Glutamatergic neuron (in vitro differentiated cells): ENCODE measurements around the gene LCORL. TPM values are rescaled to one million over a fixed set of nuclear protein-coding genes. Genes with fewer than 3 reads are reported as not detected.

Source experiments
- DNase-seq: peaks from one replicate; pipeline ENCODE4 v3.0.0; 2022
- H3K27ac Mint-ChIP-seq: one replicate; pipeline ENCODE4 v1.8.0; 2020; ENCODE audit warnings: mild to moderate bottlenecking, mixed read lengths, inconsistent platforms; ENCODE audit not compliant: unreplicated experiment
- H3K27me3 Mint-ChIP-seq: one replicate; pipeline ENCODE4 v1.8.0; 2020; ENCODE audit warnings: mild to moderate bottlenecking, moderate library complexity, mixed read lengths, inconsistent platforms; ENCODE audit not compliant: unreplicated experiment
- H3K36me3 Mint-ChIP-seq: one replicate; pipeline ENCODE4 v1.8.0; 2020; ENCODE audit warnings: mild to moderate bottlenecking, mixed read lengths, inconsistent platforms; ENCODE audit not compliant: unreplicated experiment
- H3K4me1 Mint-ChIP-seq: one replicate; pipeline ENCODE4 v1.8.0; 2020; ENCODE audit warnings: mild to moderate bottlenecking, low read depth, mixed read lengths, inconsistent platforms; ENCODE audit not compliant: unreplicated experiment
- H3K4me3 Mint-ChIP-seq: one replicate; pipeline ENCODE4 v1.8.0; 2020; ENCODE audit warnings: mild to moderate bottlenecking, mixed read lengths, inconsistent platforms; ENCODE audit not compliant: unreplicated experiment
- H3K9me3 Mint-ChIP-seq: one replicate; pipeline ENCODE4 v1.8.0; 2020; ENCODE audit warnings: mild to moderate bottlenecking, moderate library complexity, mixed read lengths, inconsistent platforms; ENCODE audit not compliant: unreplicated experiment
- total RNA-seq: library from RNA; stranded (reverse); fragmentation: NEBNext Ultra II Directional; extraction: Animal tissue kit (Norgen Biotek cat#: 25700); gene quantifications from one replicate; pipeline ENCODE4 v1.2.1, GENCODE V29; 2021; ENCODE audit not compliant: unreplicated experiment
- TF ChIP-seq, protein P1 (sequence below): fragments of 200-600 bp; sonication (generic); IDR thresholded peaks from one replicate; pipeline ENCODE4 v1.5.0; 2021; ENCODE audit not compliant: partially characterized antibody, unreplicated experiment

The LCORL gene
- total RNA-seq, 1 donor from 2014 or later: 30.8 TPM

- Mint-ChIP-seq H3K36me3 (peaks cover 4% of the 10 kb centered on the region), H3K9me3 (no peaks in the 10 kb centered on the region), H3K27me3 (no peaks in the 10 kb centered on the region)
Measured at GRCh38 chr4:17920681-17921080, 100.9 kb downstream of the LCORL start.

GRCh38 chr4:17915439-17915838 is 106.1 kb downstream of the LCORL start:
- Mint-ChIP-seq H3K4me3 (no peak overlapping the region), H3K4me1 (no peaks in the 10 kb centered on the region), H3K27ac (no peak overlapping the region), H3K27me3 (no peaks in the 10 kb centered on the region), H3K9me3 (no peaks in the 10 kb centered on the region), H3K36me3 (no peaks in the 10 kb centered on the region)
- DNase-seq: no peak
- TF ChIP-seq, protein P1, sequence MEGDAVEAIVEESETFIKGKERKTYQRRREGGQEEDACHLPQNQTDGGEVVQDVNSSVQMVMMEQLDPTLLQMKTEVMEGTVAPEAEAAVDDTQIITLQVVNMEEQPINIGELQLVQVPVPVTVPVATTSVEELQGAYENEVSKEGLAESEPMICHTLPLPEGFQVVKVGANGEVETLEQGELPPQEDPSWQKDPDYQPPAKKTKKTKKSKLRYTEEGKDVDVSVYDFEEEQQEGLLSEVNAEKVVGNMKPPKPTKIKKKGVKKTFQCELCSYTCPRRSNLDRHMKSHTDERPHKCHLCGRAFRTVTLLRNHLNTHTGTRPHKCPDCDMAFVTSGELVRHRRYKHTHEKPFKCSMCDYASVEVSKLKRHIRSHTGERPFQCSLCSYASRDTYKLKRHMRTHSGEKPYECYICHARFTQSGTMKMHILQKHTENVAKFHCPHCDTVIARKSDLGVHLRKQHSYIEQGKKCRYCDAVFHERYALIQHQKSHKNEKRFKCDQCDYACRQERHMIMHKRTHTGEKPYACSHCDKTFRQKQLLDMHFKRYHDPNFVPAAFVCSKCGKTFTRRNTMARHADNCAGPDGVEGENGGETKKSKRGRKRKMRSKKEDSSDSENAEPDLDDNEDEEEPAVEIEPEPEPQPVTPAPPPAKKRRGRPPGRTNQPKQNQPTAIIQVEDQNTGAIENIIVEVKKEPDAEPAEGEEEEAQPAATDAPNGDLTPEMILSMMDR: no peak

More at GRCh38 chr4:17920681-17921080, 100.9 kb downstream of the LCORL start:
- H3K4me1 Mint-ChIP-seq: no peaks in the 10 kb centered on the region
- no peak overlapping the region for H3K27ac Mint-ChIP-seq
- TF ChIP-seq, protein P1: no peak
- no peak overlapping the region for H3K4me3 Mint-ChIP-seq
- DNase-seq: no peak

DNA sequence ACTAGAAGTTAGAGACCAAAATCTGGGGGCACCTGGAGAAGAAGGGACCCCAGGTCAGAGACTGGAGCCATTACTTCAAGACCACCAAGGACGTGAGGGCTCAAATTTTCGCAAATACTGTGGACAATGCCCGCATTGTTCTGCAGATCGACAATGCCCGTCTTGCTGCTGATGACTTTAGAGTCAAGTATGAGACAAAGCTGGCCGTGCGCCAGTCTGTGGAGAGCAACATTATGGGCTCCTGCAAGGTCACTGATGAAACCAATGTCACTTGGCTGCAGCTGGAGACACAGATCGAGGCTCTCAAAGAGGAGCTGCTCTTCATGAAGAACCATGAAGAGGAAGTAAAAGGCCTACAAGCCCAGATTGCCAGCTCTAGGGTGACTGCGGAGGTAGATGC is 109.5 kb downstream of the LCORL start:
- Mint-ChIP-seq H3K9me3 (no peaks in the 10 kb centered on the region), H3K4me1 (no peaks in the 10 kb centered on the region), H3K36me3 (no peaks in the 10 kb centered on the region), H3K27ac (no peak overlapping the region), H3K4me3 (no peak overlapping the region), H3K27me3 (no peaks in the 10 kb centered on the region)
- no peak for DNase-seq
- TF ChIP-seq, protein P1: no peak

DNA sequence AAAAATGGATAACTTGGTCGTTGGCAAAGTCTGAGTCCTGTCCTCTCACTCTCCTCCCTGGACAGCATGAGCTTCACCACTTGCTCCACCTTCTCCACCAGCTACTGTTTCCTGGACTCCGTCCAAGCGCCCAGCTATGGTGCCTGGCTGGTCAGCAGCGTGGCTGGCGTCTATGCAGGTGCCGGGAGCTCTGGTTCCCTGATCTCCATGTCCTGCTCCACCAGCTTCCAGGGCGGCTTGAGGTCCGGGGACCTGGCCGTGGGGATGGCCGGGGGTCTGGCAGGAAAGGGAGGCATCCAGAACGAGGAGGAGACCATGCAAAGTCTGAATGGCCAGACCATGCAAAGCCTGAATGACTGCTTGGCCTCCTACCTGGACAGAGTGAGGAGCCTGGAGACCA is 109.9 kb downstream of the LCORL start:
- H3K27ac Mint-ChIP-seq: no peak overlapping the region
- no peaks in the 10 kb centered on the region for H3K9me3 Mint-ChIP-seq
- H3K4me3 Mint-ChIP-seq: no peak overlapping the region
- H3K27me3 Mint-ChIP-seq: no peaks in the 10 kb centered on the region
- H3K36me3 Mint-ChIP-seq: no peaks in the 10 kb centered on the region
- no peaks in the 10 kb centered on the region for H3K4me1 Mint-ChIP-seq
- TF ChIP-seq, protein P1: no peak
- DNase-seq: no peak

GRCh38 chr4:17898553-17899055 is 123.0 kb downstream of the LCORL start:
- H3K9me3 Mint-ChIP-seq: no peaks in the 10 kb centered on the region
- TF ChIP-seq, protein P1: no peak
- peaks cover 2% of the 10 kb centered on the region for H3K27me3 Mint-ChIP-seq
- H3K4me1 Mint-ChIP-seq: no peaks in the 10 kb centered on the region
- H3K27ac Mint-ChIP-seq: no peak overlapping the region
- H3K4me3 Mint-ChIP-seq: no peak overlapping the region
- DNase-seq: no peak
- H3K36me3 Mint-ChIP-seq: no peaks in the 10 kb centered on the region
